Right lobe of liver (tissue), 4 donors: ENCODE results near the gene DDX47.

ENCODE experiments used
- CTCF ChIP-seq, 4 donors: fragments of 200-600 bp in 3 of 4; fragments of 450-650 bp in 1 of 4; IDR thresholded peaks; one replicate each; pipeline versions ENCODE4 v1.5.1 to v1.8.0; 2016 to 2022; ENCODE audit warnings: antibody characterized with exemption in 4 of 4, mild to moderate bottlenecking in 2 of 4
- POLR2A ChIP-seq: fragments of 450-650 bp; IDR thresholded peaks from one replicate; pipeline ENCODE4 v1.6.1; 2017; ENCODE audit warnings: antibody characterized with exemption, mild to moderate bottlenecking
- donor health status: DM: no; HTN: no; CAD: no.
- donor health status: DM: no; HTN: no; CAD: no.
- donor health status: DM: no; HTN: yes; CAD: no.

GRCh38 chr12:12840580-12840899 lies 27.4 kb downstream of the DDX47 start:
- TF ChIP-seq CTCF (IDR thresholded peaks at IDR 0.05), result no peak
- TF ChIP-seq POLR2A, result no peak
